HG02981 (cell line): ENCODE data around the gene GATAD1.
A peak's percentile ranks its signal among the peaks of the same experiment; 100 is the strongest.
"Not testable (repeated sequence)": the region's sequence is repeated elsewhere in the genome, so short reads cannot be mapped to it uniquely, and the experiment has no call there.

ENCODE experiments used
- ATAC-seq: cut with Tn5 transposase; IDR thresholded peaks from one replicate; pipeline ENCODE4 v1.9.1; 2021; ENCODE audit warnings: mild to moderate bottlenecking, moderate library complexity; ENCODE audit not compliant: unreplicated experiment

The GATAD1 gene

DNA sequence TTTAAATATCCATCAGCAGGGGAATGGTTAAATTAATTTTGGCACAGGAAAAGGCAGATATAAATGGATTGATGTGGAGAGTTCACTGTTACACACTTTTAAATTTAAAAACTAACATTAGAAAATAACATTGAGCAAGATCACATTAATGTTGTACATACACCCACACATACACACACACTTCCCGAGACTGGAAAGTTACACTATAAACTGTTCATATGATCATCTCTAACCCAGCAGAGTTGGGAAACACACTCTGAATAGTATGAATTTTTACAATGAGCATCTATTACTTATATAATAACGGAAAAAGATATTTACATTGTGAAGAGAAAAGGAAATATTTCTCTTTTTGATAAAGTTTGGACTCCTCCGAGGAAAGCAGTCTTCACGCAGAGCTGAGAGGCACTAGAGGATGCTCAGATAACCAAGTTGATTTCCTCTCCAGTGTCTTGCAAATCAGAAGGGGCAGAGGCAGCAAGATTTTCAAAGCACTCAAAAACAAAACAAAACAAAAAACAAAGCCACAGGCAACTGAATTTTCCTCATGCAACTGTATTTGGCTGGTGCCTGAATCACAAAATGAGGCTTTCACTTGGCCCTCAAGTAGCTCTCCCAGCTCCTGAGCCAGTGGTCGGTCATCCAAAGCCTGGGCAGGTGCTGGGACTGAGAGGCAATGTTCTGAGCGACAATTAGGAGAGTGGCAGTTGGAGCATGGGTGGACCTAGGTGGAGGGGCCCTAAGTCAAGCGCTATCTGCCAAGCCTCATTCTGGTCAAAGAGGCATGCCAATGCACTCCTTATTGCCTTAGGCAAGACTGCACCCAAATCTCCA, 10.5 kb upstream of the GATAD1 start:
- ATAC-seq: no peak

DNA sequence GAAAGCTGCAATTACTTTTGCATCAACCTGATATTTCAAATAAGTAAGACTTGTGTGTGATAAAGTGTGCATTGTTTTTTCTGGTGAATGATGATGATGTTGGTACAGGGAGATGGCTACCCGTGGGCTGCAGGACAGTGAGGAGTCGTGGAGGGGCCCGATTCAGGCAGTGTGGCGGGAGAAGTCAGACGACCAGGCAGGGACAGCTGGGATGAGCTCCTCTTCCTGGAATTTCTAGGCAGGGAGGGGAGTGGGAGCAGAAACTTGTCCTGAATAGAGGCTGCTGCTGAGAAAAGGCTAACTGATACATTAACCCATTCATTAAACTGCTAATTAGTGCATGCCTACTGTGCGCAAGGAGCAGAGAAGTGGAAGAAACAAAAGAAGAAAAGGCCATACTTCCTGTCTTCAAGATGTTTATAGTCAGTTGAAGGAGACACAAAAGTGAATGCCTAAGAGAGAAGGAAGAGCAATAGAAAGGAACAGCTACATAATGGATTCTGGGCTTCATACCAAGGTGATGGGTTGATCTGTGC, 9.3 kb upstream of the GATAD1 start:
- ATAC-seq: no peak

DNA sequence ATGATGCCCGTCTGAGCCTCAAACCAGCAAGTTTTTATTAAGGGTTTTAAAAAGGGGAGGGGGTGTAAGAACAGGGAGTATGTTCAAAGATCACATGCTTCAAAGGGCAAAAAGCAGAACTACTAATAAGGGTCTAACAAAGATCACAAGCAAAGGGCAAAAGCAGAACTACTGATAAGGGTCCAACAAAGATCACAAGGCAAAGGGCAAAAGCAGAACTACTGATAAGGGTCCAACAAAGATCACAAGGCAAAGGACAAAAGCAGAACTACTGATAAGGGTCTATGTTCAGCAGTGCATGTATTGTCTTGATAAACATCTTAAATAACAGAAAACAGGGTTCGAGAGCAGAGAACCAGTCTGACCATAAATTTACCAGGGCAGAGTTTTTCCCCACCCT, 4.6 kb upstream of the GATAD1 start:
- ATAC-seq: not testable (repeated sequence)

DNA sequence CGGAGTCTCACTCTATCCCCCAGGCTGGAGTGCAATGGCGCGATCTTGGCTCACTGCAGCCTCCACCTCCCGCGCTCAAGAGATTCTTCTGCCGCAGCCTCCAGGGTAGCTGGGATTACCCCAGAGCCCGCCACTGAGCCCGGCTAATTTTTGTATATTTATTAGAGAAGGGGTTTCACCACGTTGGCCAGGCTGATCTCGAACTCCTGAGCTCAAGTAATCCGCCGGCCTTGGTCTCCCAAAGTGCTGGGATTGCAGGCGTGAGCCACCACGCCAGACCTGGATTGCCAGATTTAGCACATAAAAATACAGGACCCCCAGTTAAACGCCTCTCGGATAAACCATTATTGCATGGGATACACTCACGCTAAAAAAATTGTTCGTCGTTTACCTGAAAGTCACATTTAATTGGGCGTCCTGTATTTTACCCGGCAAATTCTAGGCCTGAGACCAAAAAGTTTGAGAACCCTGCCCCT, 375 bp upstream of the GATAD1 start:
- no peak for ATAC-seq

- ATAC-seq: peak; percentile 38
Measured at GRCh38 chr7:92448205-92448747, 994 bp downstream of the GATAD1 start.

GRCh38 chr7:92451645-92452044, 4.4 kb downstream of the GATAD1 start:
- no peak for ATAC-seq

GRCh38 chr7:92456236-92456635, 9.0 kb downstream of the GATAD1 start:
- ATAC-seq: no peak

DNA sequence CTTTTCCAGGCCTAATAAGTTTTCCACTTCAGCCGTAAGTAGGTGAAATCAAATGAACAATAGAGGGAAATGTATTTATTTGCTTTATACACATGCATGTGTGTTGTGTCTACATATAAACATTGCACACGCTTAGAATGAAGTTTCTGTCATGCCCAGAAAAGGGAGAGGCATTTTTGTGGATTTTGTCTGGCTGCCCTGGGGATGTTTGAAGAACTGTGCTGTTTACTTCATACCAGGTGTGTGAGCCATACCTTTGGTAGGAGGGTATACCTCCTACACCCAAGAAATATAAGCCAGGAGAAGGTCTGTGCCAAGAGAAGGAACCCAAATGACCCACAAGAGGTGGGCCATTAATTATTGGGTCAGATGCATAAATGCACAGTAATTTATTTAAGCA, 12.8 kb downstream of the GATAD1 start:
- no peak for ATAC-seq

DNA sequence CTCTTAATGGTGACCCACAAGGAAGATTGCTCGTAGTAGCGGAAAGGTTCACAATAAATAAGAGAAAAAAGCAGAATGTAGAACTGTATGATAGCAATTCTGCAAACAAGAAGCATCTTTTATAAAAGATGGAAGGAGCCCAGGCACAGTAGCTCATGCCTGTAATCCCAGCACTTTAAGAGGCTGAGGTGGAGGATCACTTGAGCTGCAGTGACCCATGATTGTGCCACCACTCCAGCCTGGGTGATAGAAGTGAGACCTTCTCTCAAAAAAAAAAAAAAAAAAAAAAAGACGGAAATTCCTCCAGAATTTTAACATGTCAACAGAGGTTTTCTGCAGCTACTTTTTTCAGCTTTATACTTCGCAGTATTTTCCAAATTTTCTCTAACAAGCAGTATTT, 13.2 kb downstream of the GATAD1 start:
- ATAC-seq: no peak

GRCh38 chr7:92461027-92462003, 14.0 kb downstream of the GATAD1 start:
- ATAC-seq: peak; percentile 82

DNA sequence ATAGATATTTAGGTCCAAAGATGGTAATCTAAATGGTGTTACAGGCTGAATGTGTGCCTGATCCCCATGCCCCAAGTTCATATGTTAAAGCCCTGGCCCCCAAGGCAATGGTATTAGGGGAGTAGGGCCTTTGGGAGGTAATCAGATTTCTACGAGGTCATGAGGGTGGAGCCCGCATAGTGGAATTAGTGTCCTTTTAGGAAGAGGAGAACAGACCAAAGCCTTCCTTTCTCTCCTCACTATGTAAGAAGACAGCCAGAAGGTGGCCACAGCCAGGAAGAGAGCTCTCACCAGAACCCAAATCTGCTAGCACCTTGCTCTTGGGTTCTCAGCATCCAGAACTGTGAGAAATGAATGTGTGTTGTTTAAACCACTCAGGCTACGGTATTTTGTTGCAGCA, 15.3 kb downstream of the GATAD1 start:
- no peak for ATAC-seq

DNA sequence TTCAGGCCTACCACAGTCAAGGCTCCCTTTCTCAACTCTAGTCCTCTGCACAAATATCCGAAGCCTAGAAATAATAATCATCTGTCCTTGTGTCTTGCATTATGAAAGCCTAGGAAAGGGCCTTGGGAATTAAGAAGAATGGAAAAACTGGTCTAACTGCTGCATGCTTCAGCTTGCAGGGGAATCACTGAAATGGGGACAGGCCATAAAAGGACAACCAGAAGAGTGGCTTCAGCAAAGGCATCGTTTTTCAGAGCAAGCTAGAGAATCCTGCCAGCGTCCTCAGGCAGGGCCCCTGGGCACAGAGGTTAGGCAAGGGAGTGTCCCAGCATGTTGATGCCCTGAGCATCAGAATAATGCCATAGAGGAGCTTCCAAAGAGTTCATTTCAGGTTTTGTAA, 17.2 kb downstream of the GATAD1 start:
- ATAC-seq: no peak

DNA sequence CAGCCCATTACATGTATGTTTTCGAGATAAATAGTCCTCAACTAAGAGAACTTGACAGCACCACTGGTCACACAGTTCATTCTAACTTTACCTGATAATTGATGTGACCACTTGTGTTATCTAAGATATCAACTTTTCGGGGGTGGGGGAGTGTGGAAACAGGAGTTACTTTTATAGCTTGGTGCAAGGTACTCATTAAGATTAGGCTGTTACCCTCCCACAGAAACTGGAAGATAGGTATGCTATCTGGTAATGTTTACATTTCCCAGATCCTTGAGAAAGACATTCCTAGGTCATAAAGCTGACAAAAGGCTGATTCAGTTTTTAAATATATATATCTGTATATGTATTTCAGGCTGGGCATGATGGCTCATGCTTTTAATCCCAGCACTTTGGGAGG, 19.4 kb downstream of the GATAD1 start:
- no peak for ATAC-seq

DNA sequence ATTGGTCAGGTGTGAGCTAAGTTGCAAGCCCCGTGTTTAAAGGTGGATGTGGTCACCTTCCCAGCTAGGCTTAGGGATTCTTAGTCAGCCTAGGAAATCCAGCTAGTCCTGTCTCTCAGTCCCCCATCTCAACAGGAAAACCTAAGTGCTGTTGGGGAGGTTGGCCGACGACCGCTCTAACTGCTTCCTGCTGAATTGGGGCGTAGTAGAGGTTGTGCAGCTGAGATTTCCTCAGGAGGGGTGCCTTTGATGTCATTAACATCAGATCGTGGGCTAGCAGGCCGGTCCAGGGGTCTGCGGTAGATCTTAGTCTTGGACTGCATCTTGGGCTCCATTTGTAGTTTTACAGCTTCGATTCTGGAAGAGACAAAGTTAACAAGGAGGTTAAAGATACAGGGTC, 21.3 kb downstream of the GATAD1 start:
- ATAC-seq: not testable (repeated sequence)

DNA sequence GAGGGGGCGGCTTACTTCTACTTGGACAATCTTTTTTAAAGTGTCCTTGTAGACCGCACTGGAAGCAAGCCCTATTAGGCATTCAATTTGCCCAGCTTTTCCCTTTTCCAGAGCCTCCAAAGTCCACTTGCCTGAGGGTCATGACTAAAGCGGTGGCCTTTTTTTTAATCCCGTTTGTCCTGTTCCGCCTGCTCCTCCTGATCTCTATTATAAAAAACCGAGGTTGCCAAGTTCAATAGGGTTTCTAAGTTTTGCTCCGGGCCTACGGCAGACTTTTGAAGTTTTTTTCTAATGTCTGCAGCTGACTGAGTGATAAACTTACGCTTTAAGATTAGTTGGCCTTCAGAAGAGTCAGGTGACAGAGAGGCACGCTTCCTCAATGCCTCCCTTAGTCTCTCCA, 26.7 kb downstream of the GATAD1 start:
- ATAC-seq: not testable (repeated sequence)

- ATAC-seq: not testable (repeated sequence)
Measured at GRCh38 chr7:92475261-92475770, 28.0 kb downstream of the GATAD1 start.

DNA sequence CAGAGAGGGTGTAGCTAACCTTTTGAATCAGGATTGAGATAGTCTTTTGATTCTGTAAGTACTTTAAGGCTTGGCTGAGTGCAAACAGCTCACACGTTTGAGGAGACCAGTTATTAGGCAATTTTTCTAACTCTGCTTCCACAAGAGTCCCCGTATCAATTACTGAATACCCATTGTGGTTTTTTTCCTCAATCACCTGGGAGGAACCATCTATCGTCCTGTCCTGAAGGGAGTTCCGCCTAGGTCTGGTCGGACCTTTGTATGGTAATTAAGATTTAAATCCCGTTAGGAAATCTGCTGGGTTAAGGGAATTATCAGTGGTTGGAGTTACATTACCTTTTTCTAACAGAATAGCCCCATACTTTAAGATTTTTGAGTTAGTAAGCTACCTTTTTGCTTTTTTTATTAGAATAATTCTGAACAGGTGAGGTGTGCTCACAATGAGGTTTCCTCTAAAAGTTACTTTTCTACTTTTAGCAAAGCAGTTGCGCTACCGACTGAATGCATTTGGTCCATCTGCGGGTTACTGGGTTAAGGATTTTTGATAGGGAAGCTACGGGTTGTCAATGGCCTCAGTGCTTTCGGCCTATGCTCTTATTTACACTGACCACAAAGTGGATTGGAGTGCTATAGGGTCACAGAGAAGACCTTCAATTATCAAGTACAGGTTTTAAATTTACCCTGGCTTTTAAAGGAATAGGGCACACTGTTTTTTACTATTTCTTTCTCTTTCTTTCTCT, 28.7 kb downstream of the GATAD1 start:
- ATAC-seq: not testable (repeated sequence)

GRCh38 chr7:92477681-92478080, 30.4 kb downstream of the GATAD1 start, which contains the start of gene ERVW-1:
Gene ERVW-1, minus strand, starts transcription at chr7:92477946. Its CDS starts 7,565 bp downstream, at chr7:92470381.
- ATAC-seq: not testable (repeated sequence)

- ATAC-seq: no peak
Measured at GRCh38 chr7:92478095-92478494, 30.8 kb downstream of the GATAD1 start.

- no peak for ATAC-seq
Measured at GRCh38 chr7:92478711-92479110, 31.4 kb downstream of the GATAD1 start.
